ENCODE data around the gene THEM5.

GRCh38 chr1:151825751-151826660 is 27.5 kb downstream of the THEM5 start:
- TF ChIP-seq, protein P1, sequence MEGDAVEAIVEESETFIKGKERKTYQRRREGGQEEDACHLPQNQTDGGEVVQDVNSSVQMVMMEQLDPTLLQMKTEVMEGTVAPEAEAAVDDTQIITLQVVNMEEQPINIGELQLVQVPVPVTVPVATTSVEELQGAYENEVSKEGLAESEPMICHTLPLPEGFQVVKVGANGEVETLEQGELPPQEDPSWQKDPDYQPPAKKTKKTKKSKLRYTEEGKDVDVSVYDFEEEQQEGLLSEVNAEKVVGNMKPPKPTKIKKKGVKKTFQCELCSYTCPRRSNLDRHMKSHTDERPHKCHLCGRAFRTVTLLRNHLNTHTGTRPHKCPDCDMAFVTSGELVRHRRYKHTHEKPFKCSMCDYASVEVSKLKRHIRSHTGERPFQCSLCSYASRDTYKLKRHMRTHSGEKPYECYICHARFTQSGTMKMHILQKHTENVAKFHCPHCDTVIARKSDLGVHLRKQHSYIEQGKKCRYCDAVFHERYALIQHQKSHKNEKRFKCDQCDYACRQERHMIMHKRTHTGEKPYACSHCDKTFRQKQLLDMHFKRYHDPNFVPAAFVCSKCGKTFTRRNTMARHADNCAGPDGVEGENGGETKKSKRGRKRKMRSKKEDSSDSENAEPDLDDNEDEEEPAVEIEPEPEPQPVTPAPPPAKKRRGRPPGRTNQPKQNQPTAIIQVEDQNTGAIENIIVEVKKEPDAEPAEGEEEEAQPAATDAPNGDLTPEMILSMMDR (IDR thresholded peaks at IDR 0.05; ENCODE audit: low read depth, low read length), result no peak
- TF ChIP-seq POLR2A (IDR thresholded peaks at IDR 0.05; ENCODE audit: extremely low read depth, insufficient read length), result no peak
